ENCODE results near the gene NDUFAF2. TPM values are rescaled to one million over a fixed set of nuclear protein-coding genes. Genes with fewer than 3 reads are reported as not detected.

NDUFAF2 gene
- total and polyA plus RNA-seq, 2 of the 8 experiments (the other 6 are each of a cell fraction or from before 2014, with no cell fraction given) = 10.7 to 46.5 TPM

DNA sequence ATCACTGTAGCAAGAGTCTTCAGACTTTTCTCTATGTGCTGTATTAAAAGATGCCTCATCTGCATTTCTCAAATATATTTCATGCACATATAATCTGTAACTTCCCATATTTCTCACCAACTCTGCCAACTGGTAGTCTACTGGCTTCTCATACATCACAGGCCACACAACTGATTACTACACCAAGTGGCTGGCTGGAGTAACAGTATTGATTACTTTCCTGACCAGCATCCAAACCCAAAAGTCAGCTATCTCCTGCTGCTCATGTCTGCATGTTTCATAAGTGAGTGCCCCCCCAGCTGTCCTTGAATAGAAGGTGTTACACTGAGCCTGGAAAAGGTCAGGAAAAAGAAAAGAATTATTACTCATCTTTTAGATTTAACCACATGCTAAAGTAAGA lies 17.6 kb upstream of the NDUFAF2 start:
- no peak overlapping the region for H2BK20ac ChIP-seq (ENCODE audit: low read length)
- no peak overlapping the region for H2AK5ac ChIP-seq (ENCODE audit: low read depth, low read length)
- no peak overlapping the region for H2BK15ac ChIP-seq (ENCODE audit: low read length)
- no peak overlapping the region for H4K91ac ChIP-seq (replicated peaks; ENCODE audit: insufficient read length, low read length)
- H2BK12ac ChIP-seq (ENCODE audit: low read depth, low read length) = no peak overlapping the region
- H4K8ac ChIP-seq (ENCODE audit: extremely low read depth, insufficient read depth, low read length) = no peak overlapping the region
- H2BK120ac ChIP-seq (replicated peaks; ENCODE audit: low read depth, low read length) = no peak overlapping the region
- H4K20me1 ChIP-seq (replicated peaks in 1 of 2; ENCODE audit: control insufficient read depth in 1 of 2, insufficient read depth in 2 of 2, low read length in 2 of 2) = no peaks in the 10 kb centered on the region
- no peaks in the 10 kb centered on the region for H3K27me3 ChIP-seq (replicated peaks in 1 of 4; ENCODE audit: control insufficient read depth in 3 of 4, extremely low read depth in 1 of 4, insufficient read depth in 3 of 4, low read length in 3 of 4)
- no peak for FAIRE-seq
- no peak overlapping the region for H3K4me2 ChIP-seq (ENCODE audit: insufficient read depth in 1 of 2, low read depth in 2 of 2, low read length in 2 of 2)
- H3K23me2 ChIP-seq (ENCODE audit: low read depth, low read length) = no peaks in the 10 kb centered on the region
- no peak overlapping the region for H3K14ac ChIP-seq (ENCODE audit: insufficient read length)
- no peaks in the 10 kb centered on the region for H3K4me1 ChIP-seq (replicated peaks in 1 of 4; ENCODE audit: control insufficient read depth in 3 of 4, insufficient read depth in 4 of 4, low read length in 3 of 4)
- ChIA-PET CTCF (ENCODE audit: partially characterized antibody) (interaction anchor here (1.1 to 1.4 kb wide), 3 partner anchors 8 to 254 kb away, joined by 3 to 4 read pairs (median 3); no protein-coding TSS in a partner anchor), POLR2A (ENCODE audit: partially characterized antibody) (no interaction called here)
- no peak overlapping the region for H2BK5ac ChIP-seq (ENCODE audit: low read depth, low read length)
- no peak overlapping the region for H3K4me3 ChIP-seq (ENCODE audit: extremely low read depth in 1 of 4, insufficient read depth in 2 of 4, low read depth in 3 of 4, low read length in 4 of 4)
- no peaks in the 10 kb centered on the region for H3K79me2 ChIP-seq (ENCODE audit: control insufficient read depth in 1 of 2, insufficient read depth in 2 of 2, low read length in 2 of 2)
- no peak overlapping the region for H3K9ac ChIP-seq (replicated peaks in 1 of 4; ENCODE audit: extremely low read depth in 1 of 4, low read depth in 3 of 4, low read length in 3 of 4)
- no peak overlapping the region for H2AFZ ChIP-seq (ENCODE audit: low read length)
- no peak for DNase-seq (ENCODE audit: low read depth in 1 of 2, low spot score in 2 of 2)
- no peak overlapping the region for H3K23ac ChIP-seq (ENCODE audit: insufficient read length)
- H3K36me3 ChIP-seq (ENCODE audit: control insufficient read depth in 2 of 4, insufficient read depth in 4 of 4, low read length in 3 of 4) = peaks cover 0 to 22% (median 4%) of the 10 kb centered on the region in 4 experiments; a peak in 4 of 8 replicates
- H3K4ac ChIP-seq (replicated peaks; ENCODE audit: insufficient read length, low read depth, low read length) = no peak overlapping the region
- H3K18ac ChIP-seq (ENCODE audit: extremely low read depth, low read length) = no peak overlapping the region
- H4K5ac ChIP-seq (ENCODE audit: insufficient read length, low read depth, low read length) = no peak overlapping the region
- no peak overlapping the region for H3K56ac ChIP-seq (replicated peaks; ENCODE audit: insufficient read length, low read depth, low read length)
- no peak overlapping the region for H3K27ac ChIP-seq (ENCODE audit: low read depth, low read length)
- no peaks in the 10 kb centered on the region for H3K9me3 ChIP-seq (ENCODE audit: insufficient read depth in 2 of 2, low read depth in 1 of 2, low read length in 1 of 2)
- H3K79me1 ChIP-seq (ENCODE audit: low read depth, low read length) = no peaks in the 10 kb centered on the region
- TF ChIP-seq TCF12 (IDR thresholded peaks at IDR 0.05; ENCODE audit: low read depth, low read length) (no peak), JUND (IDR thresholded peaks at IDR 0.05; ENCODE audit: low read length) (no peak), SP4 (IDR thresholded peaks at IDR 0.05; ENCODE audit: low read length) (no peak), RBBP5 (IDR thresholded peaks at IDR 0.05; ENCODE audit: borderline replicate concordance, low read depth, low read length) (no peak), CREB1 (IDR thresholded peaks at IDR 0.05) (no peak), E2F6 (IDR thresholded peaks at IDR 0.05) (no peak), TAF1 (IDR thresholded peaks at IDR 0.05; ENCODE audit: low read depth, low read length) (no peak), CBX5 (IDR thresholded peaks at IDR 0.05; ENCODE audit: low read depth, low read length) (no peak), KDM4A (IDR thresholded peaks at IDR 0.05; ENCODE audit: low read depth, low read length, severe bottlenecking) (no peak), EZH2 (IDR thresholded peaks at IDR 0.05; ENCODE audit: low read depth, low read length, severe bottlenecking) (no peak), SUZ12 (IDR thresholded peaks at IDR 0.05; ENCODE audit: low read length) (no peak), KDM5A (IDR thresholded peaks at IDR 0.05; ENCODE audit: low read length) (no peak)
- TF ChIP-seq, protein P1, sequence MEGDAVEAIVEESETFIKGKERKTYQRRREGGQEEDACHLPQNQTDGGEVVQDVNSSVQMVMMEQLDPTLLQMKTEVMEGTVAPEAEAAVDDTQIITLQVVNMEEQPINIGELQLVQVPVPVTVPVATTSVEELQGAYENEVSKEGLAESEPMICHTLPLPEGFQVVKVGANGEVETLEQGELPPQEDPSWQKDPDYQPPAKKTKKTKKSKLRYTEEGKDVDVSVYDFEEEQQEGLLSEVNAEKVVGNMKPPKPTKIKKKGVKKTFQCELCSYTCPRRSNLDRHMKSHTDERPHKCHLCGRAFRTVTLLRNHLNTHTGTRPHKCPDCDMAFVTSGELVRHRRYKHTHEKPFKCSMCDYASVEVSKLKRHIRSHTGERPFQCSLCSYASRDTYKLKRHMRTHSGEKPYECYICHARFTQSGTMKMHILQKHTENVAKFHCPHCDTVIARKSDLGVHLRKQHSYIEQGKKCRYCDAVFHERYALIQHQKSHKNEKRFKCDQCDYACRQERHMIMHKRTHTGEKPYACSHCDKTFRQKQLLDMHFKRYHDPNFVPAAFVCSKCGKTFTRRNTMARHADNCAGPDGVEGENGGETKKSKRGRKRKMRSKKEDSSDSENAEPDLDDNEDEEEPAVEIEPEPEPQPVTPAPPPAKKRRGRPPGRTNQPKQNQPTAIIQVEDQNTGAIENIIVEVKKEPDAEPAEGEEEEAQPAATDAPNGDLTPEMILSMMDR (IDR thresholded peaks at IDR 0.05; ENCODE audit: control extremely low read depth in 1 of 3, insufficient read depth in 1 of 3, low read depth in 1 of 3, low read length in 3 of 3) = no peak
